ENCODE data around the gene GATAD2B.

DNA sequence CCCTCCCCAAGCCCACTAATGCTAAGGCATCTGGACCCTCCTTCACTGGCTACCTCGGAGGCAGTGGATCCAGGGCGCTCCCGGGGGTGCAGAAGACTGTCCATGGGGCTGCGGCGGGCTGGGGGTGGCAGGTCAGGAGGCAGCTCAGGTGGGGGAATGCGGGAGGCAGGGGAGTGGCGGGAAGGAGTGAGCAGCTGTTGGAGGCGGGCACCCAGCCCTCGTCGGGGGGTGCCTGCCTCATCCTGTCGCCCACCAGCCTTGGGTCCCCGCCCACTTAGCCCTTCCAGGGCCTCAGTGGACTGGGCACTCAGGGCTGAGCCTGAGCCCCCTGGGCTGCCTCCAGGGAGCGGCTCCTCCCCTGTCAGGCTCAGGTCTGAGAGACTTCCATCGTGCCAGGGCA lies 10.7 kb upstream of the GATAD2B start:
- TF ChIP-seq, protein P1, sequence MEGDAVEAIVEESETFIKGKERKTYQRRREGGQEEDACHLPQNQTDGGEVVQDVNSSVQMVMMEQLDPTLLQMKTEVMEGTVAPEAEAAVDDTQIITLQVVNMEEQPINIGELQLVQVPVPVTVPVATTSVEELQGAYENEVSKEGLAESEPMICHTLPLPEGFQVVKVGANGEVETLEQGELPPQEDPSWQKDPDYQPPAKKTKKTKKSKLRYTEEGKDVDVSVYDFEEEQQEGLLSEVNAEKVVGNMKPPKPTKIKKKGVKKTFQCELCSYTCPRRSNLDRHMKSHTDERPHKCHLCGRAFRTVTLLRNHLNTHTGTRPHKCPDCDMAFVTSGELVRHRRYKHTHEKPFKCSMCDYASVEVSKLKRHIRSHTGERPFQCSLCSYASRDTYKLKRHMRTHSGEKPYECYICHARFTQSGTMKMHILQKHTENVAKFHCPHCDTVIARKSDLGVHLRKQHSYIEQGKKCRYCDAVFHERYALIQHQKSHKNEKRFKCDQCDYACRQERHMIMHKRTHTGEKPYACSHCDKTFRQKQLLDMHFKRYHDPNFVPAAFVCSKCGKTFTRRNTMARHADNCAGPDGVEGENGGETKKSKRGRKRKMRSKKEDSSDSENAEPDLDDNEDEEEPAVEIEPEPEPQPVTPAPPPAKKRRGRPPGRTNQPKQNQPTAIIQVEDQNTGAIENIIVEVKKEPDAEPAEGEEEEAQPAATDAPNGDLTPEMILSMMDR (conservative IDR thresholded peaks at IDR 0.05 in 1 of 2, IDR thresholded peaks at IDR 0.05 in 1 of 2; ENCODE audit: extremely low read depth in 1 of 2, insufficient read depth in 1 of 2, low read depth in 1 of 2, low read length in 2 of 2), result no peak
- no peak for TF ChIP-seq EZH2 (IDR thresholded peaks at IDR 0.05; ENCODE audit: borderline replicate concordance, low read length)

Measured in mammary epithelial cell (primary cell).